Effector memory CD4-positive, alpha-beta T cell (primary cell): ENCODE data around the gene VPS72.

Experiments
- DNase-seq, 3 donors: peaks; one replicate each; pipeline ENCODE4 v3.0.0-alpha.2; 2020
- H3K27ac ChIP-seq: 2 replicates; pipeline ENCODE4 v1.7.0; 2013; ENCODE audit warnings: mild to moderate bottlenecking, low read length, moderate library complexity; ENCODE audit not compliant: insufficient read depth, poor library complexity, severe bottlenecking
- H3K27me3 ChIP-seq: replicated peaks from 2 replicates; pipeline ENCODE4 v1.7.0; 2013; ENCODE audit warnings: mild to moderate bottlenecking, low read length; ENCODE audit not compliant: insufficient read depth, control insufficient read depth, poor library complexity, severe bottlenecking
- H3K36me3 ChIP-seq: 2 replicates; pipeline ENCODE4 v1.7.0; 2013; ENCODE audit warnings: mild to moderate bottlenecking, low read length, moderate library complexity; ENCODE audit not compliant: control insufficient read depth, insufficient read depth
- H3K4me1 ChIP-seq: 2 replicates; pipeline ENCODE4 v1.7.0; 2013; ENCODE audit warnings: low read length, mild to moderate bottlenecking; ENCODE audit not compliant: control insufficient read depth, insufficient read depth, poor library complexity, severe bottlenecking
- H3K4me3 ChIP-seq: 2 replicates; pipeline ENCODE4 v1.7.0; 2013; ENCODE audit warnings: low read length, low read depth, mild to moderate bottlenecking; ENCODE audit not compliant: insufficient read depth, poor library complexity, severe bottlenecking
- H3K9me3 ChIP-seq: 2 replicates; pipeline ENCODE4 v1.7.0; 2013; ENCODE audit warnings: mild to moderate bottlenecking, low read length, moderate library complexity; ENCODE audit not compliant: control insufficient read depth

VPS72 gene

GRCh38 chr1:151146072-151146411, 44.0 kb downstream of the VPS72 start:
- H3K27ac ChIP-seq: peak overlapping the region; percentile 44
- no peaks in the 10 kb centered on the region for H3K36me3 ChIP-seq
- H3K4me1 ChIP-seq: peaks cover 12% of the 10 kb centered on the region
- no peaks in the 10 kb centered on the region for H3K27me3 ChIP-seq
- no peak for DNase-seq
- peak overlapping the region; percentile 83 for H3K4me3 ChIP-seq
- H3K9me3 ChIP-seq: no peaks in the 10 kb centered on the region

GRCh38 chr1:151145304-151146071, 44.5 kb downstream of the VPS72 start:
- no peaks in the 10 kb centered on the region for H3K27me3 ChIP-seq
- no peaks in the 10 kb centered on the region for H3K9me3 ChIP-seq
- H3K27ac ChIP-seq: no peak overlapping the region
- peaks cover 12% of the 10 kb centered on the region for H3K4me1 ChIP-seq
- H3K4me3 ChIP-seq: peak overlapping the region; percentile 83
- no peak for DNase-seq
- no peaks in the 10 kb centered on the region for H3K36me3 ChIP-seq

DNA sequence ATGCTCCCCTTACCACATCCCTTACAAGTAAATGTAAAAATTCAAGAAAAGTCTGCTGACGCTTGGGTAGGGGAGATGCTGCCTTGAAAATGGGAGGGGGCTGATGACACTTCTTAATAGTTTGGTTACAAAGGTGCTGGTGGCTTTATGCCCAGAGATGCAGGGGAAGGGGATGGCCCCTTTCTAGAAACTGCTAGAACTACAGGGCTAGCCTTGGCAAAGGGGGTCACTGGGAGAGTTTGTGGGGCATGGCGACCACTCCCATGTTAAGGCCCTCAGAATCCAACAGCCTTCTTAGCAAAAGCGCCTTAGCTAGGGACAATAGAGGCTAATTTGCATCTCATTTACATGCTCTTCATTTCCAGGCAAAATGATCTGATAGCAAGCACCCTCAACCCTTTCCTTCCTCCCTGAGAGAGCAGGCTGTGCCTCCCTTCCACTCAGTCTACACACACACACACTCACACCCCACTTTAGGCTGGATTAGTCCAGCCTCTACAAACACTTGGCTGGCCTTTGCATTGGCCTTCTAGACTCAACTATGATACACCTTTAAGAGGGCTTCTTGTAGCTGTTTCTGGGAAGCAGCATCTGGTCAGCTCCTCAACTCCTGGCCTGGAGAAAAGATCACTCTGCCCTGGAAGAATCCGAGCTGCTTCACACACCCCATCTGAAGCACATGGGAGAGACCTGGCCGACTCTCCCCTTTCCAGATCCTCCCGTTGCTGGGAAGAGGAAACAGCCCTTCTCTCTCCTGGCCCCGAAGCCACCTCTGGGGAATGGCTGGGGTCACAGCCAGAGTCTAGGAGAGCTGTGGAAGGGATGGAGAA, 45.3 kb downstream of the VPS72 start:
- no peaks in the 10 kb centered on the region for H3K27me3 ChIP-seq
- DNase-seq: no peak
- H3K4me3 ChIP-seq: no peak overlapping the region
- H3K27ac ChIP-seq: no peak overlapping the region
- H3K4me1 ChIP-seq: peaks cover 12% of the 10 kb centered on the region
- no peaks in the 10 kb centered on the region for H3K9me3 ChIP-seq
- no peaks in the 10 kb centered on the region for H3K36me3 ChIP-seq

DNA sequence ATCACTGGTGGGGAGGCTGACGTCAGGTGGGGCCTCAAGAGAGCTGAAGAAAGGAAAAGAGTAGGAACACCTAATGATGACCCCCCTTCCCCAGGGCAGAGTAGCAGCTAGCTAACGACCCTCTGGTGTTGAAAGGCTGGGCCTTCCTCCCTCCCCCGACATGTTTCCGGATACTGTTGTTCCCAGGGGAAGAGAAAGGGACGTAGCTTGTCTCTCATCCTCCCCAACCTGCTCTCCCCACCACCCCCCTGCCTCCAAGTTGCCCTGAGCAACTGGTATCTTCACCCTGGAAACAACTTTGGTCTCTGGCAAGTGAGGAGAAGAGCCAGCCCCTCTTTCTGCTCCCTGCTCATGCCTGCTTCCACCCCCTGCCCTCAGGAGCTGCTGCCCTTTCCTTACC, 46.0 kb downstream of the VPS72 start:
- no peaks in the 10 kb centered on the region for H3K36me3 ChIP-seq
- H3K4me3 ChIP-seq: no peak overlapping the region
- no peaks in the 10 kb centered on the region for H3K9me3 ChIP-seq
- H3K27me3 ChIP-seq: no peaks in the 10 kb centered on the region
- DNase-seq: no peak
- H3K27ac ChIP-seq: no peak overlapping the region
- H3K4me1 ChIP-seq: peaks cover 12% of the 10 kb centered on the region

DNA sequence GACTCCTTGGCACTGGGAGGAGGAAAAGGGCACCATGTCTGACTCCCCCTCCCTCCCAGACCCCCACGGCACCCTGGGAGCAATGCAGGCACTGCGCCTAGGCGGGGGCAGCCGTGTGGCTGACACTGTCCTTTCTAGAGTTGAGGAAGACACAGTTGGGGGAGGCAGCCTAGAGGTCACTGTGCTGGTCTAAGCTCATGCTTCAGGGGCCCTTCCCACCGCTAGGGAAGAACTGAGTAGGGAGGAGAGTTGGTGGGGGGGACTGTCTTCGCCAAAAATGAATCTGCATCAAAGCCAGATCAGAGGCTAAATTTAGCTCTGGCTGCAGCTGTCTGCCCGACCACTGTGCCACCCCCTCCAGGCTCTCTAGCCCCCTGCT, 47.0 kb downstream of the VPS72 start:
- H3K4me3 ChIP-seq: no peak overlapping the region
- peaks cover 12% of the 10 kb centered on the region for H3K4me1 ChIP-seq

GRCh38 chr1:151142411-151143056, 47.5 kb downstream of the VPS72 start:
- no peak for DNase-seq
- Histone ChIP-seq H3K4me1 (peaks cover 12% of the 10 kb centered on the region), H3K36me3 (no peaks in the 10 kb centered on the region), H3K9me3 (no peaks in the 10 kb centered on the region), H3K27me3 (no peaks in the 10 kb centered on the region), H3K4me3 (no peak overlapping the region), H3K27ac (no peak overlapping the region)

More for the DNA sequence above, 47.0 kb downstream of the VPS72 start:
- Histone ChIP-seq H3K9me3 (no peaks in the 10 kb centered on the region), H3K36me3 (no peaks in the 10 kb centered on the region), H3K27me3 (no peaks in the 10 kb centered on the region), H3K27ac (no peak overlapping the region)
- DNase-seq: no peak

- H3K27me3 ChIP-seq: no peaks in the 10 kb centered on the region
- H3K9me3 ChIP-seq: no peaks in the 10 kb centered on the region
- H3K36me3 ChIP-seq: no peaks in the 10 kb centered on the region
- no peak for DNase-seq
- H3K27ac ChIP-seq: no peak overlapping the region
- H3K4me3 ChIP-seq: no peak overlapping the region
- no peaks in the 10 kb centered on the region for H3K4me1 ChIP-seq
Measured at GRCh38 chr1:151137789-151138188, 52.2 kb downstream of the VPS72 start.

DNA sequence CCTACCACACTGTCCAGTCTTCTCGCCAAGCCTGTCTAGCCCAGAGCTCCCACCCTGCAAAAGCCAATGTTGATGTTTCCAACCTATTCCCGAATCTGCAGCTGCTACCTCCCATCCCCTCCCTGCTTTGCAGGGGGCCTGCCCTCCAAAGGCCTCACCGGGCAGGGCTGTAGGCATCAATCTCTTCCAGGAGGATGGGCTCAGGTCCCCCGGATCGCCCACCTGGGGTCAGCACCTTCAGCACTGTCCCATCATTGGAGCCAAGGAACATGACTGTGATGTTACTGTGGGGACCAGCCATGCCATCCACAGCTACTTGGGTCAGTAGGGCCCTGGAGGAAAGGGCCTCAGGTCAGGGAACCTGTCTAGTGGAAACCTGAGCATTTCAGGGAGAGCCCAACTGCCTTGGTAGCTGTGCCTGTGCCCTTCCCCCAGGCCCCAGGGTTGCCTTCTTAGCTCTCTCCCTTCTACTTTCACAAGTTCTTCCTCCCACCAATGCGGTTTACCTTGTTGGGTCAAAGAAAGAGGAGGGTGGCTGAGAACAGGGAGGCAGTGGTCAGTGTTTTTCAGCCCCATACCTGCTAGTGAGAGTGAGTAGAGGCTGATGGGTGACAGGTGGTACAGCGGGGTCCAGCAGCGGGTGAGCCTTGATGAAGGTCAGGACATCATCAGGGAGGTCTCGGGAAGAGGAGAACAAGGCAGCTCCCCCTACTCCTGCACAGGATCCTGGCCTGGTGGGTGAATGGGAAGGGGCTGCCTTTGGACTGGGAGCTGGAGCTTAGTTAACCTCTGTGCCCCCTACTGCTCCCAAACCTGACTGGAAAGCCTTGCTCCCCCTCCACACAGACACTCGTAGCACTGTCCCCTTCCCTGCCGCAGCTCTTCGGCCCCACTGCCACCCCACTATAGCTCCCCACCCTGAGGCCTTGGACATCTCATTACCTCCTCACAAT, 54.3 kb downstream of the VPS72 start:
- no peaks in the 10 kb centered on the region for H3K9me3 ChIP-seq
- H3K4me3 ChIP-seq: no peak overlapping the region
- H3K4me1 ChIP-seq: no peaks in the 10 kb centered on the region
- H3K27ac ChIP-seq: no peak overlapping the region
- no peaks in the 10 kb centered on the region for H3K27me3 ChIP-seq
- DNase-seq: no peak
- H3K36me3 ChIP-seq: no peaks in the 10 kb centered on the region

DNA sequence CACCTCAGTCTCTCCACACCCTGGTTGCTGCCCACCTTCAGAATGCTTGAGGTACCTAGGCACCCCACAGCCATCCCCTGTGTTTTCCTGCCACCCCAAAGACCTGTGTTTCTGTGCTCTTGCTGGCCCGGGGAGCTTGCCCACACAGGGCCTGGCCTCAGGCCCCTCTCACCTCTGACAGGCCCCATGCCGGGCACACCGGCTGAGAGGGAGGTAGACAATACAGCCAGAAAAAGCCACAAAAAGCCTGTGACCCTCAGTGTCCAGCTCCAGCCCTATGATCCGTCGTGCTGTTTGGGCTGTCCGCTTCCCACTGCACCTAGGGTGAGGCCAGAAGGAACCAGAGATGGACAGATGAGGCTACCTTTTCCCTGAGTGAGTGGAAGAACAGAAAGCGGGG, 55.0 kb downstream of the VPS72 start:
- no peaks in the 10 kb centered on the region for H3K9me3 ChIP-seq
- no peak overlapping the region for H3K27ac ChIP-seq
- no peaks in the 10 kb centered on the region for H3K4me1 ChIP-seq
- H3K4me3 ChIP-seq: no peak overlapping the region
- H3K36me3 ChIP-seq: no peaks in the 10 kb centered on the region
- no peaks in the 10 kb centered on the region for H3K27me3 ChIP-seq
- DNase-seq: no peak
